Bronchial epithelial cell (primary cell): ENCODE results near the gene KDM3A. TPM values are rescaled to one million over a fixed set of nuclear protein-coding genes. Genes with fewer than 3 reads are reported as not detected.

Experiments
- DNase-seq: peaks from one replicate; pipeline ENCODE4 v3.0.0-alpha.2; 2010; ENCODE audit warnings: low read depth
- FAIRE-seq: peaks from 2 replicates; lab custom pipeline; 2011; peaks lifted over from hg19 to GRCh38; lab: Jason Lieb, UNC
- H3K27me3 ChIP-seq: 2 replicates; pipeline ENCODE4 v1.5.1; 2011; ENCODE audit warnings: low read length; ENCODE audit not compliant: control insufficient read depth, insufficient read depth
- H3K36me3 ChIP-seq: 2 replicates; pipeline ENCODE4 v1.5.1; 2011; ENCODE audit warnings: low read length; ENCODE audit not compliant: control insufficient read depth, insufficient read depth
- H3K4me3 ChIP-seq: 2 replicates; pipeline ENCODE4 v1.5.1; 2011; ENCODE audit warnings: mild to moderate bottlenecking, low read depth, low read length, control low read depth
- CTCF ChIP-seq: IDR thresholded peaks from 2 replicates; pipeline ENCODE4 v1.5.1; 2011; ENCODE audit warnings: mild to moderate bottlenecking, moderate library complexity, low read length, control low read depth, inconsistent platforms; ENCODE audit not compliant: insufficient read depth, severe bottlenecking
- total RNA-seq: library from RNA; depleted of rRNA; stranded (reverse); fragments of >200 nt; gene quantifications from 2 replicates; pipeline ENCODE4 v1.2.1, GENCODE V29; 2014

KDM3A gene
- total RNA-seq, 1 donor from 2014 or later: 27.4 TPM

- no peak for DNase-seq
- Histone ChIP-seq H3K27me3 (no peaks in the 10 kb centered on the region), H3K4me3 (no peak overlapping the region), H3K36me3 (peaks cover 23% of the 10 kb centered on the region)
- TF ChIP-seq CTCF: no peak
- FAIRE-seq: no peak
These were observed 29.7 kb downstream of the KDM3A start for GRCh38 chr2:86470890-86471289.

- Histone ChIP-seq H3K4me3 (no peak overlapping the region), H3K27me3 (no peaks in the 10 kb centered on the region), H3K36me3 (peaks cover 19% of the 10 kb centered on the region)
- FAIRE-seq (no peak), DNase-seq (no peak)
- TF ChIP-seq CTCF: no peak
These were observed 30.5 kb downstream of the KDM3A start for GRCh38 chr2:86471637-86472036.

- FAIRE-seq (no peak), DNase-seq (no peak)
- no peak overlapping the region for H3K4me3 ChIP-seq
- H3K36me3 ChIP-seq: peaks cover 31% of the 10 kb centered on the region
- H3K27me3 ChIP-seq: no peaks in the 10 kb centered on the region
- TF ChIP-seq CTCF: no peak
These were observed 34.9 kb downstream of the KDM3A start for GRCh38 chr2:86476092-86476491.

- DNase-seq (no peak), FAIRE-seq (no peak)
- TF ChIP-seq CTCF: no peak
- no peaks in the 10 kb centered on the region for H3K27me3 ChIP-seq
- H3K36me3 ChIP-seq: peaks cover 30% of the 10 kb centered on the region
- no peak overlapping the region for H3K4me3 ChIP-seq
These were observed 35.7 kb downstream of the KDM3A start for GRCh38 chr2:86476918-86477317.

- no peak for TF ChIP-seq CTCF
- no peak for FAIRE-seq
- H3K36me3 ChIP-seq: peaks cover 33% of the 10 kb centered on the region
- H3K27me3 ChIP-seq: no peaks in the 10 kb centered on the region
- DNase-seq: peak; percentile 17
- no peak overlapping the region for H3K4me3 ChIP-seq
These were observed 36.2 kb downstream of the KDM3A start for GRCh38 chr2:86477349-86477748.

- Histone ChIP-seq H3K27me3 (no peaks in the 10 kb centered on the region), H3K36me3 (peaks cover 41% of the 10 kb centered on the region), H3K4me3 (no peak overlapping the region)
- DNase-seq (no peak), FAIRE-seq (no peak)
- no peak for TF ChIP-seq CTCF
These were observed 38.9 kb downstream of the KDM3A start for GRCh38 chr2:86480105-86480504.
